Liver (tissue), 9 donors: ENCODE data around the gene TJP3. TPM values are rescaled to one million over a fixed set of nuclear protein-coding genes. Genes with fewer than 3 reads are reported as not detected.

Source experiments
- DNase-seq: peaks from one replicate; pipeline ENCODE4 v3.0.0-alpha.2; 2017; ENCODE audit warnings: low spot score
- H3K27ac ChIP-seq, 2 donors: one replicate each; pipeline ENCODE4 v1.7.0; 2013; ENCODE audit warnings: inconsistent platforms in 2 of 2, low read length in 2 of 2, control low read depth in 1 of 2, low read depth in 1 of 2, mild to moderate bottlenecking in 1 of 2
- H3K27me3 ChIP-seq, 4 donors: one replicate each; pipeline versions ENCODE4 v1.6.1 to v1.7.0; 2013; ENCODE audit warnings: low read length in 3 of 4, inconsistent platforms in 1 of 4, mild to moderate bottlenecking in 1 of 4, moderate library complexity in 1 of 4; ENCODE audit not compliant: control insufficient read depth in 4 of 4, insufficient read depth in 4 of 4
- H3K36me3 ChIP-seq, 4 donors: one replicate each; pipeline versions ENCODE4 v1.6.1 to v1.7.0; 2013; ENCODE audit warnings: low read length in 3 of 4, mild to moderate bottlenecking in 3 of 4, low read depth in 1 of 4, moderate library complexity in 1 of 4; ENCODE audit not compliant: control insufficient read depth in 4 of 4, insufficient read depth in 3 of 4
- H3K4me1 ChIP-seq, 4 donors: one replicate each; pipeline versions ENCODE4 v1.6.1 to v1.7.0; 2013; ENCODE audit warnings: low read length in 3 of 4, mild to moderate bottlenecking in 3 of 4, moderate library complexity in 1 of 4; ENCODE audit not compliant: control insufficient read depth in 4 of 4, insufficient read depth in 4 of 4
- H3K4me3 ChIP-seq, 3 donors: one replicate each; pipeline versions ENCODE4 v1.6.1 to v1.7.0; 2013; ENCODE audit warnings: low read length in 3 of 3, control low read depth in 1 of 3, low read depth in 1 of 3, mild to moderate bottlenecking in 1 of 3
- H3K9ac ChIP-seq, 2 donors: one replicate each; pipeline ENCODE4 v1.7.0; 2013; ENCODE audit warnings: low read length in 2 of 2, mild to moderate bottlenecking in 2 of 2, moderate library complexity in 2 of 2, control low read depth in 1 of 2, low read depth in 1 of 2
- H3K9me3 ChIP-seq, 4 donors: one replicate each; pipeline versions ENCODE4 v1.6.1 to v1.7.0; 2013; ENCODE audit warnings: low read length in 3 of 4; ENCODE audit not compliant: control insufficient read depth in 4 of 4
- EGR1 ChIP-seq, 2 donors: IDR thresholded peaks; 2 replicates each; pipeline ENCODE4 v1.6.1; 2016 to 2018; ENCODE audit warnings: antibody characterized with exemption in 2 of 2, low read depth in 2 of 2
- FOXA1 ChIP-seq: IDR thresholded peaks from 2 replicates; pipeline ENCODE4 v1.6.1; 2016; ENCODE audit warnings: antibody characterized with exemption
- FOXA2 ChIP-seq: IDR thresholded peaks from 2 replicates; pipeline ENCODE4 v1.6.1; 2016; ENCODE audit warnings: antibody characterized with exemption
- GABPA ChIP-seq, 2 donors: IDR thresholded peaks in 1 of 2; conservative IDR thresholded peaks in 1 of 2; 2 replicates each; pipeline ENCODE4 v1.6.1; 2016; ENCODE audit warnings: antibody characterized with exemption in 2 of 2, mild to moderate bottlenecking in 1 of 2, moderate library complexity in 1 of 2
- HNF4A ChIP-seq, 2 donors: conservative IDR thresholded peaks; 2 replicates each; pipeline ENCODE4 v1.6.1; 2016; ENCODE audit warnings: antibody characterized with exemption in 2 of 2, mild to moderate bottlenecking in 2 of 2
- HNF4G ChIP-seq: IDR thresholded peaks from 2 replicates; pipeline ENCODE4 v1.6.1; 2016; ENCODE audit warnings: antibody characterized with exemption
- JUND ChIP-seq, 2 donors: IDR thresholded peaks; 2 replicates each; pipeline ENCODE4 v1.6.1; 2016; ENCODE audit warnings: antibody characterized with exemption in 2 of 2
- NR2F2 ChIP-seq: IDR thresholded peaks from 2 replicates; pipeline ENCODE4 v1.6.1; 2016; ENCODE audit warnings: antibody characterized with exemption
- RAD21 ChIP-seq, 2 donors: IDR thresholded peaks; 2 replicates each; pipeline ENCODE4 v1.6.1; 2016; ENCODE audit warnings: antibody characterized with exemption in 2 of 2, mild to moderate bottlenecking in 2 of 2
- RXRA ChIP-seq, 2 donors: IDR thresholded peaks; 2 replicates each; pipeline ENCODE4 v1.6.1; 2017 to 2018; ENCODE audit warnings: antibody characterized with exemption in 2 of 2, mild to moderate bottlenecking in 1 of 2
- SP1 ChIP-seq: IDR thresholded peaks from 2 replicates; pipeline ENCODE4 v1.6.1; 2018; ENCODE audit warnings: antibody characterized with exemption, mild to moderate bottlenecking
- TAF1 ChIP-seq: conservative IDR thresholded peaks from 2 replicates; pipeline ENCODE4 v1.6.1; 2016; ENCODE audit warnings: antibody characterized with exemption, mild to moderate bottlenecking
- YY1 ChIP-seq: IDR thresholded peaks from 2 replicates; pipeline ENCODE4 v1.6.1; 2016; ENCODE audit warnings: antibody characterized with exemption, mild to moderate bottlenecking
- WGBS: extraction: QIAGEN DNeasy Blood & Tissue Kit; methylation state at CpG from one replicate; pipeline ENCODE4 v1.1.7; 2013; 5-methylcytosine and 5-hydroxymethylcytosine counted together
- polyA plus RNA-seq, 2 donors: library from polyadenylated mRNA; stranded (reverse) in 1 of 2; unstranded in 1 of 2; fragments of 200-250 nt in 1 of 2; fragments of >200 nt in 1 of 2; fragmentation: Nextera tagmentation in 1 of 2; extraction: Ambion mirVana in 1 of 2; gene quantifications; one replicate each; pipeline versions ENCODE4 v1.2.1 to v1.2.3, GENCODE V29; 2013 to 2015
- total RNA-seq, 2 donors: library from RNA; depleted of rRNA; stranded (reverse); fragments of >200 nt; gene quantifications; one replicate each; pipeline ENCODE4 v1.2.3, GENCODE V29; 2014
- TF ChIP-seq, protein P1 (sequence below): IDR thresholded peaks from 2 replicates; pipeline ENCODE4 v1.6.1; 2016; ENCODE audit warnings: antibody characterized with exemption, mild to moderate bottlenecking
- TF ChIP-seq, protein P2 (sequence below): fragments of 150-350 bp; IDR thresholded peaks from 2 replicates; pipeline ENCODE4 v1.5.1; 2017; ENCODE audit warnings: improper control_type of control experiment, low read depth, low read length; ENCODE audit not compliant: missing input control
- TF ChIP-seq, protein P3 (sequence below): IDR thresholded peaks from 2 replicates; pipeline ENCODE4 v1.6.1; 2016; ENCODE audit warnings: antibody characterized with exemption
- TF ChIP-seq, protein P4 (sequence below): IDR thresholded peaks from 2 replicates; pipeline ENCODE4 v1.6.1; 2016; ENCODE audit warnings: antibody characterized with exemption
- TF ChIP-seq, protein P5 (sequence below): IDR thresholded peaks from 2 replicates; pipeline ENCODE4 v1.6.1; 2016; ENCODE audit warnings: antibody characterized with exemption
- donor health status: healthy.
- donor health status: healthy.
- donor health status: healthy.
- donor health status: healthy.
- donor health status: healthy.

The TJP3 gene
- total and polyA plus RNA-seq, 4 donors: 6.0 to 9.8 (median 6.7) TPM

DNA sequence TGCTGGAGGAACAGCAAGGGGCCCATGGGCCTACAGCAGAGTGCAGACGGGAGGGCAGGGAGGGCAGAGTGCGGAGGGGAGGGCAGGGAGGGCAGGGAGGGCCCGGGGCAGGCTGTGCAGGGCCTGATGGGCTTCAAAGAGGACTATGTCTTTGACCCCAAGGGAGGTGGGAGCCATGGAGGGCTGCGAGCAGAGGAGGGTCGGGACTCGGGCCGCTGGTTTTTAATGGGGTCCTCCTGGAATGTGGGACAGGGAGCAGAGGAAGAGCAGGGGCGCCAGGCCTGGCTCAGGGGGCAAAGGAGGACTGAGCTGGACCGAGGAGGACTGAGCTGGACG, 11.6 kb upstream of the TJP3 start:
- Histone ChIP-seq H3K27me3 (no peaks in the 10 kb centered on the region), H3K4me1 (peaks cover 2 to 15% (median 10%) of the 10 kb centered on the region in 4 donors), H3K9ac (no peak overlapping the region), H3K27ac (no peak overlapping the region), H3K4me3 (no peak overlapping the region), H3K36me3 (no peaks in the 10 kb centered on the region), H3K9me3 (no peaks in the 10 kb centered on the region)
- no peak for DNase-seq
- WGBS: 94% methylated on average over 10 of the region's 10 CpGs
- TF ChIP-seq FOXA2: no peak
- TF ChIP-seq, protein P1, sequence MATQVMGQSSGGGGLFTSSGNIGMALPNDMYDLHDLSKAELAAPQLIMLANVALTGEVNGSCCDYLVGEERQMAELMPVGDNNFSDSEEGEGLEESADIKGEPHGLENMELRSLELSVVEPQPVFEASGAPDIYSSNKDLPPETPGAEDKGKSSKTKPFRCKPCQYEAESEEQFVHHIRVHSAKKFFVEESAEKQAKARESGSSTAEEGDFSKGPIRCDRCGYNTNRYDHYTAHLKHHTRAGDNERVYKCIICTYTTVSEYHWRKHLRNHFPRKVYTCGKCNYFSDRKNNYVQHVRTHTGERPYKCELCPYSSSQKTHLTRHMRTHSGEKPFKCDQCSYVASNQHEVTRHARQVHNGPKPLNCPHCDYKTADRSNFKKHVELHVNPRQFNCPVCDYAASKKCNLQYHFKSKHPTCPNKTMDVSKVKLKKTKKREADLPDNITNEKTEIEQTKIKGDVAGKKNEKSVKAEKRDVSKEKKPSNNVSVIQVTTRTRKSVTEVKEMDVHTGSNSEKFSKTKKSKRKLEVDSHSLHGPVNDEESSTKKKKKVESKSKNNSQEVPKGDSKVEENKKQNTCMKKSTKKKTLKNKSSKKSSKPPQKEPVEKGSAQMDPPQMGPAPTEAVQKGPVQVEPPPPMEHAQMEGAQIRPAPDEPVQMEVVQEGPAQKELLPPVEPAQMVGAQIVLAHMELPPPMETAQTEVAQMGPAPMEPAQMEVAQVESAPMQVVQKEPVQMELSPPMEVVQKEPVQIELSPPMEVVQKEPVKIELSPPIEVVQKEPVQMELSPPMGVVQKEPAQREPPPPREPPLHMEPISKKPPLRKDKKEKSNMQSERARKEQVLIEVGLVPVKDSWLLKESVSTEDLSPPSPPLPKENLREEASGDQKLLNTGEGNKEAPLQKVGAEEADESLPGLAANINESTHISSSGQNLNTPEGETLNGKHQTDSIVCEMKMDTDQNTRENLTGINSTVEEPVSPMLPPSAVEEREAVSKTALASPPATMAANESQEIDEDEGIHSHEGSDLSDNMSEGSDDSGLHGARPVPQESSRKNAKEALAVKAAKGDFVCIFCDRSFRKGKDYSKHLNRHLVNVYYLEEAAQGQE: no peak
- no peak for TF ChIP-seq RAD21 (IDR thresholded peaks at IDR 0.05)
- TF ChIP-seq, protein P2, sequence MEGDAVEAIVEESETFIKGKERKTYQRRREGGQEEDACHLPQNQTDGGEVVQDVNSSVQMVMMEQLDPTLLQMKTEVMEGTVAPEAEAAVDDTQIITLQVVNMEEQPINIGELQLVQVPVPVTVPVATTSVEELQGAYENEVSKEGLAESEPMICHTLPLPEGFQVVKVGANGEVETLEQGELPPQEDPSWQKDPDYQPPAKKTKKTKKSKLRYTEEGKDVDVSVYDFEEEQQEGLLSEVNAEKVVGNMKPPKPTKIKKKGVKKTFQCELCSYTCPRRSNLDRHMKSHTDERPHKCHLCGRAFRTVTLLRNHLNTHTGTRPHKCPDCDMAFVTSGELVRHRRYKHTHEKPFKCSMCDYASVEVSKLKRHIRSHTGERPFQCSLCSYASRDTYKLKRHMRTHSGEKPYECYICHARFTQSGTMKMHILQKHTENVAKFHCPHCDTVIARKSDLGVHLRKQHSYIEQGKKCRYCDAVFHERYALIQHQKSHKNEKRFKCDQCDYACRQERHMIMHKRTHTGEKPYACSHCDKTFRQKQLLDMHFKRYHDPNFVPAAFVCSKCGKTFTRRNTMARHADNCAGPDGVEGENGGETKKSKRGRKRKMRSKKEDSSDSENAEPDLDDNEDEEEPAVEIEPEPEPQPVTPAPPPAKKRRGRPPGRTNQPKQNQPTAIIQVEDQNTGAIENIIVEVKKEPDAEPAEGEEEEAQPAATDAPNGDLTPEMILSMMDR: no peak
- no peak for TF ChIP-seq SP1
- TF ChIP-seq TAF1: no peak
- TF ChIP-seq, protein P3, sequence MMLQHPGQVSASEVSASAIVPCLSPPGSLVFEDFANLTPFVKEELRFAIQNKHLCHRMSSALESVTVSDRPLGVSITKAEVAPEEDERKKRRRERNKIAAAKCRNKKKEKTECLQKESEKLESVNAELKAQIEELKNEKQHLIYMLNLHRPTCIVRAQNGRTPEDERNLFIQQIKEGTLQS: no peak
- TF ChIP-seq GABPA (IDR thresholded peaks at IDR 0.05 in 1 of 2, conservative IDR thresholded peaks at IDR 0.05 in 1 of 2): no peak

DNA sequence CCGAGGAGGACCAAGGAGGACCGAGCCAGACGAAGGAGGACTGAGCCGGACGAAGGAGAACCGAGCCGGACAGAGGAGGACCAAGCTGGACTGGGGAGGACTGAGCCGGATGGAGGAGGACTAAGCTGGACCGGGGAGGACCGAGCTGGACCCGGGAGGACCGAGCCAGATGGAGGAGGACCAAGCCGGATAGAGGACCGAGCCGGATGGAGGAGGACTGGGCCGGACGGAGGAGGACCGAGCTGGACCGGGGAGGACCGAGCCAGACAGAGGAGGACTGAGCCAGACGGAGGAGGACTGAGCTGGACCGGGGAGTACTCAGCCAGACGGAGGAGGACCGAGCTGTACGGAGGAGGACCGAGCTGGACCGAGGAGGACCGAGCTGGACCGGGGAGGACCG, 11.1 kb upstream of the TJP3 start:
- no peaks in the 10 kb centered on the region for H3K9me3 ChIP-seq
- H3K4me1 ChIP-seq: peaks cover 2 to 15% (median 10%) of the 10 kb centered on the region in 4 donors
- WGBS: 97% methylated on average over 30 of the region's 30 CpGs
- no peak overlapping the region for H3K27ac ChIP-seq
- no peak for TF ChIP-seq RXRA (IDR thresholded peaks at IDR 0.05)
- TF ChIP-seq, protein P2: no peak
- no peak for TF ChIP-seq GABPA (IDR thresholded peaks at IDR 0.05 in 1 of 2, conservative IDR thresholded peaks at IDR 0.05 in 1 of 2)
- no peak for TF ChIP-seq SP1
- no peak for TF ChIP-seq RAD21 (IDR thresholded peaks at IDR 0.05)
- no peak for TF ChIP-seq FOXA2
- TF ChIP-seq NR2F2: no peak
- TF ChIP-seq, protein P4, sequence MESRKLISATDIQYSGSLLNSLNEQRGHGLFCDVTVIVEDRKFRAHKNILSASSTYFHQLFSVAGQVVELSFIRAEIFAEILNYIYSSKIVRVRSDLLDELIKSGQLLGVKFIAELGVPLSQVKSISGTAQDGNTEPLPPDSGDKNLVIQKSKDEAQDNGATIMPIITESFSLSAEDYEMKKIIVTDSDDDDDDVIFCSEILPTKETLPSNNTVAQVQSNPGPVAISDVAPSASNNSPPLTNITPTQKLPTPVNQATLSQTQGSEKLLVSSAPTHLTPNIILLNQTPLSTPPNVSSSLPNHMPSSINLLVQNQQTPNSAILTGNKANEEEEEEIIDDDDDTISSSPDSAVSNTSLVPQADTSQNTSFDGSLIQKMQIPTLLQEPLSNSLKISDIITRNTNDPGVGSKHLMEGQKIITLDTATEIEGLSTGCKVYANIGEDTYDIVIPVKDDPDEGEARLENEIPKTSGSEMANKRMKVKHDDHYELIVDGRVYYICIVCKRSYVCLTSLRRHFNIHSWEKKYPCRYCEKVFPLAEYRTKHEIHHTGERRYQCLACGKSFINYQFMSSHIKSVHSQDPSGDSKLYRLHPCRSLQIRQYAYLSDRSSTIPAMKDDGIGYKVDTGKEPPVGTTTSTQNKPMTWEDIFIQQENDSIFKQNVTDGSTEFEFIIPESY: no peak
- TF ChIP-seq EGR1 (IDR thresholded peaks at IDR 0.05; ENCODE audit: low read depth in 2 of 2): no peak
- TF ChIP-seq HNF4A (conservative IDR thresholded peaks at IDR 0.05): no peak
- TF ChIP-seq FOXA1: no peak
- no peak for TF ChIP-seq TAF1
- TF ChIP-seq, protein P3: no peak
- no peak for TF ChIP-seq JUND (IDR thresholded peaks at IDR 0.05)
- TF ChIP-seq HNF4G: no peak
- TF ChIP-seq, protein P1: no peak
- TF ChIP-seq, protein P5, sequence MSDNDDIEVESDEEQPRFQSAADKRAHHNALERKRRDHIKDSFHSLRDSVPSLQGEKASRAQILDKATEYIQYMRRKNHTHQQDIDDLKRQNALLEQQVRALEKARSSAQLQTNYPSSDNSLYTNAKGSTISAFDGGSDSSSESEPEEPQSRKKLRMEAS: no peak
- TF ChIP-seq YY1: no peak
- H3K4me3 ChIP-seq: no peak overlapping the region
- H3K36me3 ChIP-seq: no peaks in the 10 kb centered on the region
- no peaks in the 10 kb centered on the region for H3K27me3 ChIP-seq
- H3K9ac ChIP-seq: no peak overlapping the region
- DNase-seq: no peak
